ENCODE data around the gene EHBP1.

DNA sequence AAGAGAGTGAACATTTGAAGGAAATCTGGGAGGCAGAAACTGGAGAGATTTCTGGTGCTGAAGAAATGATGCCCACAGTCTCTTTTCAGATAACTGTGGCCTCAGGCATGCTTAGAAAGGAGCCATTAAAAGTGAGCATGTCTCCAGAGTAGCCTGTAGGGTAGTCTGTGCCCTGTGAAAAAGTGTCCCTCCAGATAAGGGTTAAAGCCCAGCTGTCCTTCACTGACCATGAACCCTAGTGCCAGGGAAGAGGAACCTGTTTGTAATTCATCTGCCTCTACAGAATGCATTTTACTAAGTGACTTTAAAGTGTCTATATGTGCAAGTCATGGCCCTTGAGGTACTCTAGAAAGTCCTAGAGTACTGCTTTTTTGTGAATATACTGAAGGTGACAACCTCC lies 30.5 kb upstream of the EHBP1 start:
- TF ChIP-seq, protein P1, sequence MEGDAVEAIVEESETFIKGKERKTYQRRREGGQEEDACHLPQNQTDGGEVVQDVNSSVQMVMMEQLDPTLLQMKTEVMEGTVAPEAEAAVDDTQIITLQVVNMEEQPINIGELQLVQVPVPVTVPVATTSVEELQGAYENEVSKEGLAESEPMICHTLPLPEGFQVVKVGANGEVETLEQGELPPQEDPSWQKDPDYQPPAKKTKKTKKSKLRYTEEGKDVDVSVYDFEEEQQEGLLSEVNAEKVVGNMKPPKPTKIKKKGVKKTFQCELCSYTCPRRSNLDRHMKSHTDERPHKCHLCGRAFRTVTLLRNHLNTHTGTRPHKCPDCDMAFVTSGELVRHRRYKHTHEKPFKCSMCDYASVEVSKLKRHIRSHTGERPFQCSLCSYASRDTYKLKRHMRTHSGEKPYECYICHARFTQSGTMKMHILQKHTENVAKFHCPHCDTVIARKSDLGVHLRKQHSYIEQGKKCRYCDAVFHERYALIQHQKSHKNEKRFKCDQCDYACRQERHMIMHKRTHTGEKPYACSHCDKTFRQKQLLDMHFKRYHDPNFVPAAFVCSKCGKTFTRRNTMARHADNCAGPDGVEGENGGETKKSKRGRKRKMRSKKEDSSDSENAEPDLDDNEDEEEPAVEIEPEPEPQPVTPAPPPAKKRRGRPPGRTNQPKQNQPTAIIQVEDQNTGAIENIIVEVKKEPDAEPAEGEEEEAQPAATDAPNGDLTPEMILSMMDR (conservative IDR thresholded peaks at IDR 0.05 in 1 of 2, IDR thresholded peaks at IDR 0.05 in 1 of 2; ENCODE audit: low read depth in 1 of 2, low read length in 2 of 2), result no peak
- TF ChIP-seq EZH2 (IDR thresholded peaks at IDR 0.05; ENCODE audit: low read length, missing control alignments), result no peak

All from fibroblast of lung (primary cell).